Activated CD4-positive, CD25-positive, alpha-beta regulatory T cell (primary cell): ENCODE data around the gene PPME1.

Experiments
- DNase-seq, 4 experiments: peaks; one replicate each; lab custom pipeline; 2025; lab: John Stamatoyannopoulos, UW

The PPME1 gene

DNA sequence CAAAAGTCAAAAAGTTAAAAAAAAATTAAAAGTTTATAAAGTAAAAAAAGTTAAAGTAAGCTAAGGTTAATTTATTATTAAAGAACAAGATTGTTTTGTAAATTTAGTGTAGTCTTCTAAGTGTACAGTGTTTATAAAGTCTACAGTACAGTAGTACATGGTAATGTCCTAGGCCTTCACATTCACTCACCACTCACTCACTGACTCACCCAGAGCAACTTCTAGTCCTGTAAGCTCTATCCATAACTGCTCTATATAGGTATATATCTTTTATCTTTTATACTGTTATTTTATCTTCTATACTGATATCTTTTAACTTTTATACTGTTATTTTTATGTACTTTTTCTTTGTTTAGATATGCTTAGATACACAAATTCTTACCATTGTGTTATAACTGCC is 11.4 kb upstream of the PPME1 start:
- no peak for DNase-seq

DNA sequence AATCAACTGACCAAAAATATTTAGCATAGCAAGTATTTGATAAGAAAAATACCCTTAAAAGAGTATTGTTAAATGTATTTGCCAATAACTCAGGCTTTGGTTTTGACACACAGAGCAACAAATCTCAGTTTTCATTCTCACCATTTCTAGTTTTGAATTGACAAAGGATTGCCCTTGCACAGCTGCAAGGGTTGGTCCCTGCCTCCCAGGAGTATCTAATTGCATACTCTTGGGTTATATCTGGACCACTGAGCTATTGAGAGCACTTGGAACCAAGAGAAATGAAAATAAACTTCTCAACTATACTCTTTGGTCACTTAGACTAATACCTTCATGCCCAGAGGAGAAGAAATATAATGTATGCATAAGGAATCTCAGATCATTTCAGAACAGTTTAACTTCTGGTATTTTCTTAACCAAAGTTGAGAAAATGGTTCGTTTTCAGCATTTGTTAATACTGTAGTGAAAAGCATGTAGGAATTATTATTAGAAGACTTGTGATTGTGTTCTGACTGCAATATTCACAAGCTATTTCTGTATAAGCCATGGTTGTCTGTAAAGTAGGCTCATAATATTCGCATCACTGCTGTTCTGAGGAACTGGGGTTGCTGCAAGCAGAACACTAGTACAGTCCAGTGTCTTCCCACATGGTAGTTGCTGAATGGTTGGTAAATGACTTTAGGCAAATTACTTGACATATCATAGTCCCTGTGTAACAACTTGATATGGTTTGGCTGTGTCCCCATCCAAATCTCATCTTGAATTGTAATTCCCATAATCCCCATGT is 8.2 kb upstream of the PPME1 start:
- no peak for DNase-seq

DNA sequence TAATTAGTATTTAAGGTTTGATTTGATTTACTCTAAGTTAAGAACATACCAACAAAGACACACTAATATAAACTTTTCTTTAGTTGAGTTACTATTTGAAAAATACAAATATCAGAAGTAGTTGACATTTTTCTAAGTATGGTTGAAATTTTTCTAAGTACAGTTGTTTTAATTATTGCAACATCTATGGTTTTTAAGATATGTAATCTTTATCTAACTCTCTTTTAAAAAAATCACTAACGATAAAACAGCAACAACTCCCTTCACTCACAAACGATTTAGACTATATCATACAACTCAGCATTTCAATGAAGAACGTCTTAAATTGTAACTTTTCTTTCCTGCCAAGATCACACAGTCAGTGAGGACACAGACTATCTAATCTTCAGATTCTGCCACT is 2.3 kb upstream of the PPME1 start:
- DNase-seq, result no peak

DNA sequence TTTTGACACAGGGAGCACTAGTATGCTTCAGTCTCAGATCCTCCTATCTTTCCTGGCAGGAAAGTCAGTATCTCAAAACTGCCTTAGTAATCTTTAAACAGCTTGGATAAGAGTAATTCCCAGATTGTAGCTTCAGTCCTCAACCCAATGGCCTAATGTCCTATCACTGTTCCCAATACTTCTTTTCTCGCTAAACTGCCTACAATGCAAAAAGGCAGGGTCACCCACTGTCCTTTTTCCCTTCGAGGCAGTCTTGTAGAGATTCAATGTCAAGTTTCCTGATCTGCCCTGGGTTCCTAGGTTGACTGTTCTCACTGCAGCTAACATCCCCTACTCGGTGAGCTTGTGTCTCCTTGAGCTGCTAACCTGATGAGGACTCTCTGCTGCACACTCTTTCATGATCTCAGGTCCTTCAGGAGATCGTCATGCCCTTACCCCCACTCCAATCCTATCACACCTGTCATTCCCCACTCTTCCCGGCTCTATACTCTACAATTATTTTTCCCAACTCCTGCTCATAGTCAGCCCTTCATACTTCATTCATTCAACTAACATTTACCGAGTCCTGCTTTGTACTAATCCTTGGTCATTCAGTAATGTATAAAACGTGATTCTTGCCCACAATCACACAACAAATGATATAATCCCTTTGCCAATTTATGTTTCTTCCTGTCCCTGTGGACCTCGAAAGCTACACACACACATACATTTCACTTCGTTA is 1.2 kb upstream of the PPME1 start:
- no peak for DNase-seq

DNA sequence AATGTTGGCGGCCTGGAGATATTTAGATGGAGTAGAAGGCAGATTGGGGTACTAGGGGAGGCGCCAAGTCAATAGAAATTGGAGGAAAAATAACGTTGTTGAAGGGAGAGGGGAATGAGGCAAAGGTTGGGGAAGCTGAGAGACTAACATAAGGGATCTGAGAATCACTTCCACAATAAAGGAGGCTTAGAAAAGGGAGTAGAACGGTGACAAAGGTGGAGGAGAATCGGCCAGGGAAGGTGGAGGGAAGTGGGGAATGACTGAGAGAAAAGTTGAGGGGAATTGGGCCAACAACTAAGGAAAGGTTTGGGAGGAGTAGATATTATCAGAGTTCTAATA is 510 bp downstream of the PPME1 start:
- DNase-seq, result no peak

DNA sequence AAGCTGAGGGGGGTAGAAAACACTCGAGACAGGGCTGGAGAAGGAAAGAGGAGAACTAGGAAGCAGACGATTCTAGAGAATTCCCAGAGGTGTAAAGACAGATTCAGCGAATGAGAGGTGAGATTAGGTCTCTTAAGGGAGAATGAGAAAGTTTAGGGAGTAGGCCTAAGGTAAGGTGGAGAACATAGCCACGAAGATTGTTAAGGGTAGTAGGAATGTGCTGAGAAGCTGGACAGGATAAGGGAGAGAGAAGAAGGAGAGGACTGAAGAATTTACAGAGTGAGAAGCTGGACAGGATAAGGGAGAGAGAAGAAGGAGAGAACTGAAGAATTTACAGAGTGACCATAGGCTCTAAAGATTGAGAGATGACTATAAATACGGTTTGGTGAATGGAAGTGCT is 908 bp downstream of the PPME1 start:
- DNase-seq, result no peak

DNA sequence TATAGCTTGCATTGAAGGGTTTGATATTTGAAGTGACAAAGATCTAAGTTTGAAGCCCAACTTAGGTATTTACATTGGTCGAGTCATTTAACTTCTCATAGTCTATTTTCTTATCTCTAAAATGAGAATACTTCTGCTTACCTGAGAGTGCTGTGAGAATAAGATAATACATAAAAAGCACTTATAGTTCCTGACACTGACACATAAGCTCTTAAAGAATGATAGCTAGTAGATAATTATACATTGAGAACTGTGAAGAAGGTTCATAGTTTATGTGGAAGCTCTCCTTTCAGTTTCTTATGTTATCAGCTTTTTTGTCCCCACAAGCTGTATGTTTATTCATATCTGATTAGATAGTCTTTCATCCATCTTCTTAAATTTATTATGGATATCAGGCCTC is 4.8 kb downstream of the PPME1 start:
- DNase-seq, result no peak

DNA sequence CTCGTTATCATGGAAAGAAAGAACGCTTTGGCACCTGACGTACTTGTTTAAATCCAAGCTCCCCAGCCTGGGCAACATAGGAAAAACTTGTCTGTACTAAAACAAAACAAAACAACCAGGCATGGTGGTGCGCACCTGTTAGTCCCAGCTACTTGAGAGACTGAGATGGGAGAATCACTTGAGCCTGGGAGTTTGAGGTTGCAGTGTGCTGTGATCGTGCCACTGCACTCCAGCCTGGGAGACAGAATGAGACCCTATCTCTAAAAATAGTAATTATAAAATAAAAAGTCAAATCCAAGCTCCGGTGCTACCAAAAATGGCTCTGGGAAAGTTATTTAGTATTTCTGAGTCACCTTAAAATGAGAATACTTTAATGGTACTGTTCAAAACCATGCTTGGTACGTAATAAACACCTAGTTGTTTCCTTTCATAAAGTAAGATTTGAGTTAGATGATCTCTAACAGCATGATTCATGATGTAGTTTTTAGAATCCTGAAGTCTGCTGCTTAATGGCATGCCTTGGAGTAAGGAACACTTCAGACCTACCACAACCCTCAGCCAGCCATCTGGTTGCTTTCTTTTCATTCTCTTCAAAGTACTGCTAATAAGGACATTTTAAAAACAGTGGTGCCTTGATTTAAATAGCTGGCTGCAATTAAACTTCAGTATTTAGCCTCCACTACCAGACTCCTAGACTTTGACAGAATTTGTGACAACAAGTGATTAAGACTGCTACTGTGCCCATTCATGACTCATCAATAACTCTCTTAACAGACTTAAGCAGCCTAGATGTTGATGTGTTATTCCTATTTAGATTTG is 8.4 kb downstream of the PPME1 start:
- DNase-seq, result no peak

DNA sequence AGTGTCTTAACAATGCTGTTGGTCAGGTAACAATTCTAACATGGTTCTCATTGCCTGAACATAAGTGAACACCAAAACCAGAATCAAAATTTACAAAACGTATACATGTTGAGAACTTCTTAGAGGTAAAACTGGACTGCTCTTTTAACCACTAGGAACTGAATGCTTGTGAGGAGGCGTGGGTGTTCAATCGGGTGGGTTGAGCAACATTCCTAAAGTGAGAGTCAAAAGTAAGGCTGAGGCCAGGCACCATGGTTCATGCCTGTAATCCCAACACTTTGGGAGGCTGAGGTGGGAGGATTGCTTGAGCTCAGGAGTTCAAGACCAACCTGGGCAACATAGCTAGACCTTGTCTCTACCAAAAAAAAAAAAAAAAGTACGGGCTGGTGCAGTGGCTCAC is 11.5 kb downstream of the PPME1 start:
- DNase-seq, result no peak

DNA sequence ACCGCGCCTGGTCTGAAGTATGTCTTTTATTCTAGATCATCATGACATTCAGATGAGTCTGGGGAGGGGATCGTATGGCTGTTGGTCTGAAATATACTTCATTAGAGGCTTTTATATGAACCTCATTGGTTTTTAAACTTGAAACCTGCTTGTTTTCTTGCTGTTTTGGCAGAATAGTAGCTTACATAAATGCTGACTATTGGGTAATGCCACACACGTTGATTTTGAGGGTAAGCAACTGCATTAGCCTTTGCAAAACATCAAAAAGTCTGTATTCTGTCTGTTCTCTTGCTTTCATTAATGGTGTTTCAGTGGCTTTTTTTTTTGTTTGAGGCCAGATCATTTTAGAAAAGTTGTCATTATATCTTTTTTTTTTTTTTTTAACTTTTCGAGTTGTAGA is 14.2 kb downstream of the PPME1 start:
- no peak for DNase-seq

DNA sequence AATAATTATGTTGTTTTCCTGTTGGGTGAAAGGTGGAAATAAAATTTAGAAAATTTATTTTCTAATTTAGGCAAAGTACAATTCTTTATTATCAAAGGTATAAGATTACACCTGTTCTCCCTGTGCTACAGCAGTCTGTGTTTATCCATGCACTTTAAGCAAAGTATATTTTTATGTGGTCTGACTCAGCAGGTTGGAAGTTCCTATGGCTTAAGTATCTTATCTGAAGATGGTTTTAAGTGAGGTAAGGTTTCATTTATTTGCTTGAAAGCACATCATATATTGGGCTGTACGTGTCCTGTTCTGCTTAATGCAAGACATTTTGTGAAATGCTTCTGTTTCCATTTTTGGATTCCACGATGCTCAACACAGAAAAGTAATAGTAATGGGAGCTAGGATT is 14.6 kb downstream of the PPME1 start:
- no peak for DNase-seq

DNA sequence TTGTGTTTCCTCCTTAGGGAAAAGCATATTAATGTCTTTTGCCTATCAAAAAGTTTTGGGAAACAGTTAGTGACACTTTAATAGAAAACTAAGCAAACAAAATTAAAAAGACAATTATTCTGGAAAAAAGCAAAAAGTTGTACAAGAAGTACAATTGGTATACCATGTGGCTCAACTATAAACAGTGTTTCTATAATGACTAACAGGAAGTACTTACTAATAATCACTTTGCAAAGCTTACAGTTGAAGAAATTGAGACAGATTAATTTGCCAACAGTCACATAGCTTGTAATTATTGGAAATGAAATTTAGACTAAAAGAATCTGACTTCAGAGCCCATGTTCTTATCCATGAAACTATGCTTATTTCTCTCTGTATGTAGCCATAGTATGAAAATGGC is 24.7 kb downstream of the PPME1 start:
- no peak for DNase-seq

DNA sequence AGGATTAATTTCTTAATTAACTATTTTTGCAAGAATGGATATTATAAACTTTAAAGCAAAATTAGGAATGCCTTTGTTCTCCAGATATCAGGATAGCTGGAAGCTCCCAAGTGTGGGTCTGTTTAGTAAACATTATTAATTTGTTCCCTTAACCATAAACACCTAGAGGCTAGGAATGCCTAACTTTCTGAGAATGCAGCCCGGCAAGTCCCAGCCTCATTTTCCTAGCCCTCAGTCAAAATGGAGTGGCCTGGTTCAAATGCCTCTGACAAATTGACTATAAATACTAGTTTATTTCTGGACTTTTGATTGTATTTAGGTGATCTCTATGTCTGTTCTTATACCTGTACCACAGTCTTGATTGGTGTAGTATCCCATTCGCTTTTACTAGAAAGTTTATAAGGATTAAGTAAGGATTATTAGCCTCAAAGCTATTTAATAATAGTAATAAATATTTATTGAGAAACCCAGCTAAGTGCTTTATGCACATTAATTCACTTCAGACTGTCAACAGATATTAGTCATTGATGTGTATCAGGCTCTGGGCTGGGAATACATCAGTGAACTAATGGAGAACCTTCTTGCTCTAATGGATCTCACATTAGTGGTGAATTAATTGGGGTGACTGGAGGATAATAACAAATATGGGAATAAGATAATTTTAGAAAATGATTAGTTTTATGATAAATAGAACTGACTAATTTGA is 25.8 kb downstream of the PPME1 start:
- DNase-seq, result no peak

DNA sequence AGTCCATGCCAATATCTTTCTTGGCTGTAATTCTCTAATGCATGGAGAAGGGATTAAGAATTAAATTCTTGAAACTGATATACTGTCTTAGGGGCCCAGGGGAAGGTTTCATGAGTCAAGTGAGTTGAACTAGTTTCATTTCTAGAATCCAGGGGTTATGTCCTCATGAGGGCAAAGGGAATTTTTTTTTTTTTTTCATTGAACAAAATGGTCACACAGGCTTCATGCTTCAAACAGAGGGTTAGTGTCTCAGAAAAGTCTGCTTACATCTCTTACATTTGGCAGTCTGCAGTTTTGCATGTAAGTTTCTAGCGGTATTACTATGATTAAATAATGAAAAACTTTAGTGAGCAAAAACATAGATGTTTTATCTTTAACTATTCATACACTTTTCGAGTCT is 32.9 kb downstream of the PPME1 start:
- DNase-seq, result no peak

DNA sequence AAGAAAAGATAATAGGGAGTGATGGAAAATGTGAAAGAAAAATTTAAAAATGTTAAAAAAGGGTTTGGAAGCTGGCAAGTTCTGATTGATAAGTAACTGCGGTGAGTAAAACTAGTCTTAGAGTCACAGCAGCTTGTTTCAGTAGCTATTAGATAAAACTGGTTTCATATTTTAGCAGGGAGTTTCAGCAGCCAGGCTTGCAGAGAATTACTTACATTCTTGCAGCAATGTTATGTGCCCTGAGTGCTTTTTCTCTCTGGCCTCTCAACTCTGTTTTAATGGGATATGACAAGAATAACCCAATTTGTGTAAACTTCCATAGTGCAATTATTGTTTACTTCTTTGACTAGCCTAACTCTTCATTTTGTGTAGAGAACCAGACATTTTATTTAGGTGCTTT is 33.6 kb downstream of the PPME1 start:
- no peak for DNase-seq

DNA sequence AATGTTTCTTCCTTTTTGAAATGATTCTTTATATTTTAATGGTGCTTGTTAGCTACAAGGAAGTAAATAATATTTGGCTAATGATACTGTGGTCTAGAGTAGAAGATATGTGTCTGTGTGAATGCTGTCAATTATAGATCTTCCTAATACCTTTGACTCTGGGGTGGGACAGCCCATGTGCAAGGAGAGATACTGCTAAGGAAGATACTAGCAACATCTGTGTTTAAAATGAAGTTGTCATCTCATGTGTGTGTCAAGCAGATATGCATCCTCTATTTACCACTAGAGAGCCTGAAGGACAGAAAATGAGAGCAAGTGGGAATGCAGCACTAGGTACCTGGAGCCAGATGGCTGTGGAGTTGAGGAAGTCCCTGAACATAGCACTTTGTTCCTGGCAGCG is 34.1 kb downstream of the PPME1 start:
- DNase-seq, result no peak

DNA sequence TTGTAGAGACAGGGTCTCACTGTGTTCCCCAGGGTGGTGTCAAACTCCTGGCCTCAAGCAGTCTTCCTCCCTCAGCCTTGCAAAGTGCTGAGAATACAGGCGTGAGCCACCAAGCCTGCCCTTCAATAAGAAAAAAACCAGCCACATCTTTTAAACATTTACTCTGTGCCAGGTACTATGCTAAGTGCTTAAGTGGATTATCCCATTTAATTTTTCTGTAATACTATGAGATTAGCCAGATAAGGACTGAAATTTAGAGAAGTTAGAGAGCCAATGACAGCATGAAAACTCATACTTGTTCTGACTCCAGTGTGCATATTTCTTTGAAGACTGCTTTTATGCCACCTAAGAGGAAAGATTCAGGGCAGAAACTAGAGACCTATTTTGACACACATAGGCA is 35.7 kb downstream of the PPME1 start:
- no peak for DNase-seq

DNA sequence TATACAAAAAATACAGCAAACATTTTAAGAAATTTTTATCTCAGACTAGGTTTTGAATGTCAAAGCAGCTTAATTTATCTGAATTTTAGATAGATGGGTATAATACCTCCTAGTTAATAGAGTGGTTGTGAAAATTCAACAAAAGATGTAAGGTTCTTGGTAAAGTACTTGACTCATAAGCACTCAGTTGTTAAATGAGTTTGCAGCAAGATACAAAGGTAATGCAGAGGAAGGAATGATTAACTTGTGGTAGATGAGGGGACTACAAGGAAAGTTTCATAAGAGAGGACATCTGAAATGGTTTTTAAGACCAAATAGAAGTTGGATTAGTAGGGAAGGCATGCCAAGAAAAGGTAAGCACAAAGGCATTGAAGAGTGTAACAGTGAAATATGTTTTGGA is 37.4 kb downstream of the PPME1 start:
- DNase-seq, result no peak

DNA sequence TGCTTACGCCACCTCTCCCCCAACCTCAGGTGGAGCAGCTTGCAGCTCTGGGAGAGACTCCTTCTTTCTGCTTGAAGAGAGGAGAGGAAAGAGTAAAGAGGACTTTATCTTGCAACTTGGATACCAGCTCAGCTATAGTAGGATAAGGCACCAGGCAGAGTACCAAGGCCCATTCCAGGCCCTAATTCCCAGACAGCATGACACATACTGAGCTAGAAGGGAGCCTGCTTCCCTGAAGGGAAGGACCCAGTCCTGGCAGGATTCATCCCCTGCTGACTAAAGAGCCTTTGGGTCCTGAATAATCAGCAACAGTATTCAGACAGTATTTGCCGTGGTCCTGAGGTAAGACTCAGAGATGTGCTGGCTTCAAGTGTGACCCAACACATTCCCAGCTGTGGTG is 41.4 kb downstream of the PPME1 start:
- DNase-seq, result no peak

DNA sequence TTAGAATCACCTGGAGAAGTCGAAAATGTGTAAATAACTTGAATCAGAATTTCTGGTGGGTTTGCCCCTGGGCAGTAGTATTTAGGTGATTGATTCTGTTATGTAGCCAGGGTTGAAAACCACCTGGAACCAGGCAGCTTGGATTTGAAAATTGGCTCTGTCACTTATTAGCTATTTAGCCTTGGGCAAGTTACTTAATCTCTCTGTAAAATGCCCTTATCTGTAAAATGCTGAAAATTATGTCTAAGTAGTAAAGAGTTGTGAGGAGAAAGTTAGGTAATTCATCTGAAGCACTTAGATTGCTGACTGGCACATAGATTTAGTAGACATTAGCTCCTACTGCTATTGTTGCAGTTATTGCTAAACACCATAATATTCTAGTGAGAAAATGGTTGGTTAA is 49.3 kb downstream of the PPME1 start:
- DNase-seq, result no peak

DNA sequence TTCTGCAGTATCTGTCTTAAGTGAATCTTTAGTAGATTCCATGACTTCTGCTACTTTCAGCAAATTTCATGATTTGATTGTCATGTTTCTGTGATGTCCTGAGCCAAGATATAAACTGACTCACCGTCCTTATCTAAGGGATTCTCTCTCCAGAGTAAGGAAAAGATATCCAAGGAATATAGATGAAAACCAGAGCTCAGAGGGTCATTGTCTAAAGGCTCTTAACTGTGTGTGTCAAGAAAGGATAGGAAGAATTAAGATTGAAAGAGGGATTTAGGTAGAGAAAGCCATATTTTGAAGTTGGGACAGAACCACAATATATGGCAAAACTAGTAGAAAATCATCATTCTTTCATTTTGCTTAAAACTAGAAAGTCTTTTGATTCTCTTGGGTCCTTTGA is 50.7 kb downstream of the PPME1 start:
- no peak for DNase-seq

DNA sequence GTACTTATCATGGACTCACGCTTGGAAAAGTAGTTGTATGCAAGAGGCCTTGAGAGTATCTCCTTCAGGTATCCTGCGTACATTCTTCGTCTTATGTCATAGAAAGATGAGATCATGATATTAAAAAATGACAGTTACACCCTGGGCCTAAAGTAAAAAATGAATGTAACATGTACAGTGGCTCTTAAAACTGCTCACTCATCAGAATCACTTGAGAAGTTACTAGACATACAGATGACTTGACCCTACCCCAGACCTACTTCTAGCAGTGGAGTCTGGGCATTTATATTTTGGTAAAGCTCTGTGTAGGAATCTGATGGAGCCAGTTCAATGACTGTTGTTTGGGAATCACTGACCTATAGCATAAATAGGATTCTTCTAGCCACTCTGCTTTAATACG is 54.5 kb downstream of the PPME1 start:
- no peak for DNase-seq

DNA sequence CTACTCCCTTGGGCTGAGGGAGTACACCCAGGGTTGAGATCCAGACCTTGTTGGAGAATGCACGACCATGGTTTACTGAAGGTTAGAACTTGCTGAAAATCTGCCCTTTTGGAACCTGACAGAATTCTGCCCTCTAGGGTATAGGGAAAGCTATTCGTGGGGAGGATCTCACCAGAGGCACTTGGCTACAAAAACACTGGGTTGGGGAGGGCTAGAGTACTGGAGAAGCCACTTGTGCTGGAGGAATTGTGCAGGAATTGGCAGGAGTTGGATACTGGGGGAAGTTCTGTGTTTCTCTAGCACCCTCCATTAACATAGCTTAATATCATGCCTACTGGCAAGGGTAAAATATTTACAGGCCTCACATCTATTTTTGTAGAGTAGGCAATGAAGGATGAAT is 55.8 kb downstream of the PPME1 start:
- no peak for DNase-seq
